Measurements from ENCODE around the gene EFEMP1.

The EFEMP1 gene

DNA sequence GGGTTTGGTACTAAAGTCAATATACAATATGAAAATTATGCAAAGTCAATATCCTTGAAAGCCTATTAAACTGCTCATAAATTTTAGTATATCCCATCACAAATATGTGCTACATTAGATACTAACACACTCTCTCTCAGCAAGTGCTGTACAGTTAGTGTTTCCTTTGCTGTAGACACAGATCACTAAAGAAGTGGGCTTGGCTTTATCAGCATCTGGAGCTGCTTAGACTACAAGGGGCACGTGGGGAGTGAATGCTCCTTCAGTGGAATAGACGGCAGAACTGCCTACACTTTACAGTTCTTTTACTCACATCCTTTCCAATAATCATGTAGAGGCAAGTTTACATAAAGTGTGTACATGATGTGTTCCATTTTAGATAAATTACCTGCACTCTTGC is 26.0 kb upstream of the EFEMP1 start:
- Histone ChIP-seq H3K4me1 (ENCODE audit: insufficient read depth, low read length) (no peaks in the 10 kb centered on the region), H3K9ac (ENCODE audit: low read depth, low read length) (no peak overlapping the region), H3K9me3 (ENCODE audit: control insufficient read depth, insufficient read depth, low read length) (no peaks in the 10 kb centered on the region), H3K36me3 (ENCODE audit: insufficient read depth, low read length) (no peaks in the 10 kb centered on the region)

DNA sequence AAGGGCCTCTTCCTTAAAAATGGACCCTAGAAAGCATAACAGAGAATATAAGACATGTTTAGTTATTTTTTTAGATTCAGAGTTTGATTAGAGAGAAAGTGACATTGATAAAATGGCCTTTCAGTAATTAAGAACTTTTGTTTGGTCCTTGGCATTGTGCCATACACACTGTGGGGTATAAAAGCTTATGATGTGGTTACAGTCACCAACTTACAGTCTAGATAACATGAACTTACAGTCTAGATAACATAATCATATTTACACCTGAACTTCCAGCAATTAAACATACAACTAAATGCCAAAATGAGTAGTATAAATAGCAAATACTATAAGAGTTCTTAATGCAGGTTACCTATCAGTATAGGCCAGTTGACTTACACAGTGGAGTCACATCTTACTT is 25.6 kb upstream of the EFEMP1 start:
- H3K9ac ChIP-seq (ENCODE audit: low read depth, low read length): no peak overlapping the region
- no peaks in the 10 kb centered on the region for H3K9me3 ChIP-seq (ENCODE audit: control insufficient read depth, insufficient read depth, low read length)
- no peaks in the 10 kb centered on the region for H3K36me3 ChIP-seq (ENCODE audit: insufficient read depth, low read length)
- H3K4me1 ChIP-seq (ENCODE audit: insufficient read depth, low read length): no peaks in the 10 kb centered on the region

DNA sequence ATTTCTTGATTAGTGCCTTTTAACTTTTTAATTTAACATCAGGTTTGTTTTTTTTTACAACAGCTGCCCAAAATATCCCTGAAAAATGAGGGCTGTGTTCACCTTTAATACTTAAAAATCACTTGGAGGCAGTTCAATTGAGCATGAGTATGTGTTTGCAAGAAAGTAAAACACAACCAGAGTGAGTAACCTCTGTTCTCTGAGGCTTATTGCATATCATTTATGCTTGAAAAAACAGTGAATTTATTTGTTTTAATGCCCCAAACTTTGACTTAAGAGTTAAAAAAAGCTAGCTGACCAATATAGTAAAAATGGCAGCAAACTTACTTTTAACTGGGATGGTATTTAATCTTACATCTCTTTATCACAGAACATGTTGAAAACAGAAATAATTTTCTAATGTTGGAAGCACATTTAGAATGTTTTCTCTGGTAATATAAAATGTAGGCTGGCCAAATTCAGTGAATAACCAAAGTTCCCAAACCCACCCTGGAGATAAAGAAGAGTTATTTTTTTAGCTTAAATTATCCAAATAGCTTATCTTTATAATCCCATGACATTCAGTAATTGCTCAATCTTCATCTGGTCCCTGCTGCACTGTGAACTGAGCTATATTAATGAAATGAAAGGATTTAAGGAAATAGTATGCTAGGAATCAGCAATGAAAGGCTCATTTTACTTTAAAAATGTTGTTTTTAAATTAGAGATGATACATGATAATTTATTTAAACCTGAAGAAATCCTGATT is 24.8 kb upstream of the EFEMP1 start:
- Histone ChIP-seq H3K9ac (ENCODE audit: low read depth, low read length) (no peak overlapping the region), H3K36me3 (ENCODE audit: insufficient read depth, low read length) (no peaks in the 10 kb centered on the region), H3K9me3 (ENCODE audit: control insufficient read depth, insufficient read depth, low read length) (no peaks in the 10 kb centered on the region), H3K4me1 (ENCODE audit: insufficient read depth, low read length) (no peaks in the 10 kb centered on the region)

DNA sequence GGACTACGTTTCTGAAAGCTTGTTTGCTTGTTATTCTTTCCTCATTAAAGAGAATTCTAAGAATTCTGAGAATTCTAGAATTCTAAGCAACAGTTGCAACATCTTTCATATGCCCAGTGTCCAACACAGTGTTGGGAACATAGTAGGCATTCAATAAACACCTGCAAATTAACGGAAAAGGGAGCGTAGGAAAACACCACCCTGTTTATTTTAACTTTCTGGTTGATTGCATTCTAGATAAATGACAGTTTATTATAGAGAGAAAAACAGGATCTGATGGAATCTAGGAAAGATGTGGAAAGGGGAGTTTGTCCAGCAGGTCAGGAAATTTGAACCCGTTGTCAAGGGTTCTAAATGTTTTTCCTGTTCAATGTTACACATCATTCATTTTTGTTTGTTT is 24.2 kb upstream of the EFEMP1 start:
- H3K36me3 ChIP-seq (ENCODE audit: insufficient read depth, low read length): no peaks in the 10 kb centered on the region
- H3K9ac ChIP-seq (ENCODE audit: low read depth, low read length): no peak overlapping the region
- H3K9me3 ChIP-seq (ENCODE audit: control insufficient read depth, insufficient read depth, low read length): no peaks in the 10 kb centered on the region
- no peaks in the 10 kb centered on the region for H3K4me1 ChIP-seq (ENCODE audit: insufficient read depth, low read length)

DNA sequence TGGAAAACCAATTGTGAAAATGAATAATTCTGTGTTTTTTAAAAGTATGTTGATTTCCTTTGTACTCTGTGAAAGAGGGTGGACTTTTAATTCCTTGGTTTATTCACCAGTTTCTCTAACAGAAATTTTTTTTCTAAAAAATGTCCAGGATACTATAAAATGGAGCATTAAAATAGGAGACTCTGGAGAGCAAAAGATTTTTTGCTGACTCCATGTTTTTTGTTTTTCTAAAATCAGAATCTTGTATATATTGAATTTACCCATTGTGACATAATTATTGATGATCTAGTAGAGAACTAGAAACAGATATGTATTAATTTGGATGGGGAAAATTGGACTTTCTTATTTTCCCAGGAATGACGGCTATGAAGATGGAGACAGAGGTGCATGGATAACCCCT is 23.2 kb upstream of the EFEMP1 start:
- no peaks in the 10 kb centered on the region for H3K9me3 ChIP-seq (ENCODE audit: control insufficient read depth, insufficient read depth, low read length)

DNA sequence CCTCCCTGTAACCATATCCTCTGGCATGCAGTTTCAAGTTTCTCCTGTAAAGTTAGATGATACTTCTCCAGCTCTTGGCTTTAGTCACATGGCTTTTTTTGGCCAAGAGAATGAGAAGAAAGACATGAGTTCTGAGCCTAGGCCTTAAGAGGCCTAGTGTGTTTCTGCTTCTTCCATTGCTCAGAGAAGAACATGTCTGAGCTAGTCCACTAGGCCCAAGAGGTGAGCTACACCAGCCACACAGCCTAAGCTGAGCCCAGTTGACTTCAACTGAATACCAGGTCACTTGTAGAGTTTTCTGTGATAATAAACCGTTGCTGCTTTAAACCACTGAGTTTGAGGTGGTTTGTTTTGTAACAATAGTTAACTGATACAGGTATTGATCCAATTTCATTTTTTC is 19.9 kb upstream of the EFEMP1 start:
- H3K9me3 ChIP-seq (ENCODE audit: control insufficient read depth, insufficient read depth, low read length): no peaks in the 10 kb centered on the region
- H3K9ac ChIP-seq (ENCODE audit: low read depth, low read length): no peak overlapping the region
- no peaks in the 10 kb centered on the region for H3K4me1 ChIP-seq (ENCODE audit: insufficient read depth, low read length)
- no peaks in the 10 kb centered on the region for H3K36me3 ChIP-seq (ENCODE audit: insufficient read depth, low read length)

More for the DNA sequence above, 23.2 kb upstream of the EFEMP1 start:
- no peaks in the 10 kb centered on the region for H3K36me3 ChIP-seq (ENCODE audit: insufficient read depth, low read length)
- H3K4me1 ChIP-seq (ENCODE audit: insufficient read depth, low read length): no peaks in the 10 kb centered on the region
- no peak overlapping the region for H3K9ac ChIP-seq (ENCODE audit: low read depth, low read length)

DNA sequence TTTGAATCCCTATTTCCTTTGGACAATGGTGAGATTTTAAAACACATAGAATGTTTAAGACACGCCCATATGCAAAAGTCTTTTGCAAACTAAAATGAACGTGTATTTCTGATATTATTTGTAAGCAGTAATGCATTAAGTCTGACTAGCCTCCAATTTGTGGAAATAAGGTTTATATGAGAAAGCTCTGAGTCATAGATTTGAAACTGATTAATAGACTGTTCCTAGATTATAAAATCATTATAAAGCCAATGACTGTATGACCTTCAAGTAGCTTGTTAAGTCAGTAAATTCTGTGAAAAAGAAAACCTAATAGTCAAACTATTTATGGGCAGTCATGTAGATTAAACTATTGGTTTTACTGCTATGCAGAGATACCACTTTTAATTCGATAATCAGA is 12.8 kb upstream of the EFEMP1 start:
- no peak overlapping the region for H3K9ac ChIP-seq (ENCODE audit: low read depth, low read length)
- no peaks in the 10 kb centered on the region for H3K36me3 ChIP-seq (ENCODE audit: insufficient read depth, low read length)
- no peaks in the 10 kb centered on the region for H3K4me1 ChIP-seq (ENCODE audit: insufficient read depth, low read length)
- no peaks in the 10 kb centered on the region for H3K9me3 ChIP-seq (ENCODE audit: control insufficient read depth, insufficient read depth, low read length)

DNA sequence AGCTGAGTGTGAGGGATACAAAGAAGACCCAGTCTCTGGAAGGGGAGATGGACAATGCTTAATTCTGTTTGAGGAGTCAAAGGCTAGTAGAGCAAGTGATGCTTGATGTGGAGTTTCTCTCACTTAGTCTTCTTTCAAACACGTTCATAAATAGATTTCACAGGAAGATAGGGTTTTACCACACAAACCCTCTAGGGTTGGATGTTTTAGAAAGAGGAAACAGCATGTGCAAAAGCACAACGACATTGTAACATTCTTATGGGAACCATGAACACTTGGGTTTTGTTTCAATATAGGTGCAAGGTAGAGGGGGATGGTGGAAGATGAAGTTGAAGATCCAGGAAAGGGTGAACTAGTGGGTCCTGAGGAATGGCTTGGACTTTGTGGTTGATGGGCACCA is 10.8 kb upstream of the EFEMP1 start:
- no peaks in the 10 kb centered on the region for H3K9me3 ChIP-seq (ENCODE audit: control insufficient read depth, insufficient read depth, low read length)
- H3K9ac ChIP-seq (ENCODE audit: low read depth, low read length): no peak overlapping the region
- no peaks in the 10 kb centered on the region for H3K36me3 ChIP-seq (ENCODE audit: insufficient read depth, low read length)
- H3K4me1 ChIP-seq (ENCODE audit: insufficient read depth, low read length): no peaks in the 10 kb centered on the region

DNA sequence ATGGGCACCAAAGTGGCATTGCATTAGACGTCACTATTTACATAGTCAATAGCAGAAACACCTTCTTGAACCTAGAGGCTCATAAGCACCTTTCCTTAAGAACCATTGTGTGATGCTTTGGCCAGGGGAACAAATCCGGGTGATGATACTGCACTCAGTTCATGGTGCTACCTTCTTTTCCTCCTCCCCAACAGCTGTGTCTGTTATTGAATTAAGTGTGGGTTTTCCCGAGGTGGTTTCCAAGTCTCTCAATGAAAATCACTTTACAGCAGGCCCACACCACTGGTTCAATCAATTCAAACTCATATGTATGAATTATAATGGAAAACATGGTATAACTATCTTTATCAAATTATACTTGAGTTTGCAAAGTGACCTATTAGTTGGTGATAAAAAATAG is 9.3 kb upstream of the EFEMP1 start:
- no peaks in the 10 kb centered on the region for H3K9me3 ChIP-seq (ENCODE audit: control insufficient read depth, insufficient read depth, low read length)
- H3K9ac ChIP-seq (ENCODE audit: low read depth, low read length): no peak overlapping the region
- no peaks in the 10 kb centered on the region for H3K4me1 ChIP-seq (ENCODE audit: insufficient read depth, low read length)
- no peaks in the 10 kb centered on the region for H3K36me3 ChIP-seq (ENCODE audit: insufficient read depth, low read length)

DNA sequence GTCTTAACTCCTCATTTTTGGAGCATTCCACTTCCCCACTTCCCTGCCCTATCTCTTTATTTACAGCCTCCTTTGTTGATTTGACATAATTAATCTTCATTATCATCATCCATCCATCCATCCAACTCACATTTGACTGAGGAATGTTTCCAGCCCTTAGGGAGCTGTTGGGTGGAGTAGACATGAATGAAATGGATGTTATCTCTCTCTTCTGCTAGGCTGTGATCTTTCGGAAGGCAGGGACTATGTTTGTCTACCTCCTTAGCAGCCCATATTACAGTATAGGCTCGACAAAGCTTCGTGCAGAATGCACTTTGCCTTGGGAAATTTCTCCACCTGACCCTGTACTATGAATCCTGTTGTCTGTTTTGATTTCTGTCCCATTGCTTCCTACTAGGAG is 7.7 kb upstream of the EFEMP1 start:
- Histone ChIP-seq H3K9me3 (ENCODE audit: control insufficient read depth, insufficient read depth, low read length) (no peaks in the 10 kb centered on the region), H3K4me1 (ENCODE audit: insufficient read depth, low read length) (no peaks in the 10 kb centered on the region), H3K9ac (ENCODE audit: low read depth, low read length) (no peak overlapping the region), H3K36me3 (ENCODE audit: insufficient read depth, low read length) (no peaks in the 10 kb centered on the region)

DNA sequence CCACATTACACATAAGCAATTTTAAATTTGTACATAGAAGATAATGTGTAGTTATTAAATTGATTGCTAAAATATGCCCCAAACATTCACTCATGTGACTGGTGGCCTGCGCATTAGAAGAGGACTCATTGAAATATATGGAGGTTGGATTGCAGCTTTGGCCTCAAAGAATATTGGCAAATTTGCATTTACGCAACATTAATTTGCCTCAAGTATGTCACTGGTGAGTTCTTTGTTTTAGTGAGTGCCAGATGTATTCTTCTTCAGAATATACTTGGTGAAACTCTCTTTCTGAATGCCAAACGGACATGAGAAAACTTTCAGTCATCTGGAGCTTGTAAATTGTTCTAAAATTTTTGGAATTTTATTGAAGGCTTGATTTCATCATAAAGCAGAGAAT is 5.9 kb upstream of the EFEMP1 start:
- Histone ChIP-seq H3K9ac (ENCODE audit: low read depth, low read length) (no peak overlapping the region), H3K9me3 (ENCODE audit: control insufficient read depth, insufficient read depth, low read length) (no peaks in the 10 kb centered on the region), H3K36me3 (ENCODE audit: insufficient read depth, low read length) (no peaks in the 10 kb centered on the region), H3K4me1 (ENCODE audit: insufficient read depth, low read length) (no peaks in the 10 kb centered on the region)

DNA sequence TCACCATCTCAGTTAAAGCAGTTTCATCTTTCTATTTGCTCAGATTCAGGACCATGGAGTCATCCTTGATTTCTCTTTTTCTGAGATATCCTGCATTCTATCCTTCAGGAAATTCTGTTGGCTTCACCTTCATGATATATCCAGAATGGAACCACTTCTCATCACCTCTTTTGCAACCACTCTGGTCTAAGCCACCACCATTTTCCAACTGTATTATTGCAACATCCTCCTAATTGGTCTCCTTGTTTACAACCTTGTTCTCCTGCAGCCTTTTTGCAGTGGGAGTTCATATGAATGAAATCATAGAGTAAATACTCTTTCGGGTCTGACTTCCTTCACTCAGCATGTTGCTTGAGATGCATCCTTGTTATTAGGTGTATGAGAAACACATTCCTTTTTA is 3.4 kb upstream of the EFEMP1 start:
- H3K9ac ChIP-seq (ENCODE audit: low read depth, low read length): no peak overlapping the region
- H3K36me3 ChIP-seq (ENCODE audit: insufficient read depth, low read length): no peaks in the 10 kb centered on the region

DNA sequence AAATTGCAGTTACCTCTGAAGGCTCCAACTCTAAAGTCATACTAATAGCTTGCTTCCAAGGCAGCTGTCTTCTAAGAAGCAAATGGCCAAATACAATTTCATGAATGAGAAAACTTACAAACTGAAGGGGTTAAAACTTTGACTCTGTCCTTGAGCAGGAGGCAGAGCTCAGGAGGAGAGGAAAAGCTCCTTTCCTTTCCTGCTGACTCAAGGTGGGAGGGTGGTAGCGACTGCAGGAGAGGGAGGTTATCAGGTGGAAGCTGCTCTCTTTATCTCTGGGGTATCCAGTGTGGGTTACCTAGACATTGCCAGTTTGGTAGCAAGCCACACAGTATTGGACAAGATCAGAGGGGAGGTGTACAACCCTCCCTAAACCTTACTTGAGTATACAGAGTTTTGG is 2.7 kb upstream of the EFEMP1 start:
- no peaks in the 10 kb centered on the region; the same call in 1 of the 2 replicates for H3K4me1 ChIP-seq (ENCODE audit: insufficient read depth, low read length)
- no peaks in the 10 kb centered on the region for H3K9me3 ChIP-seq (ENCODE audit: control insufficient read depth, insufficient read depth, low read length)
- no peaks in the 10 kb centered on the region for H3K36me3 ChIP-seq (ENCODE audit: insufficient read depth, low read length)
- H3K9ac ChIP-seq (ENCODE audit: low read depth, low read length): no peak overlapping the region

More for the DNA sequence above, 3.4 kb upstream of the EFEMP1 start:
- H3K4me1 ChIP-seq (ENCODE audit: insufficient read depth, low read length): no peaks in the 10 kb centered on the region; the same call in 1 of the 2 replicates
- H3K9me3 ChIP-seq (ENCODE audit: control insufficient read depth, insufficient read depth, low read length): no peaks in the 10 kb centered on the region

DNA sequence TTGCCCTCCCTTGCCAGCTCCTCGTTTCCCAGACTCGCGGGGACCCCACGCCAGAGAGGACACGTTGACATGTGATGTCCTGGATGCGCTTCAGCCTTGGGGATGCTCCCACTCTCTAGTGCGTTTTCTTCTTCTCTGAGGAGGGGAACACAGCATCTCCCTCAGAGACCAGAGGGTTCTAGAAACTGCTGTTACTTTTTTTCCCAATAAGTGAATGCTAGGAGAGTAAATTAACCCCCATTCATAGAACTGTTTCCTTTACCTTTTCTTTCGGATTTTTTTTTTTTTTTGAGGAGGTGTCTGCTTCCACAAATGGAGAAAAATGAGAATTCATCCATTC is 370 bp upstream of the EFEMP1 start:
- Histone ChIP-seq H3K9ac (ENCODE audit: low read depth, low read length) (peak overlapping the region; percentile 77; the same call in 1 of the 2 replicates), H3K9me3 (ENCODE audit: control insufficient read depth, insufficient read depth, low read length) (no peaks in the 10 kb centered on the region), H3K4me1 (ENCODE audit: insufficient read depth, low read length) (no peaks in the 10 kb centered on the region; the same call in 1 of the 2 replicates), H3K36me3 (ENCODE audit: insufficient read depth, low read length) (no peaks in the 10 kb centered on the region)

DNA sequence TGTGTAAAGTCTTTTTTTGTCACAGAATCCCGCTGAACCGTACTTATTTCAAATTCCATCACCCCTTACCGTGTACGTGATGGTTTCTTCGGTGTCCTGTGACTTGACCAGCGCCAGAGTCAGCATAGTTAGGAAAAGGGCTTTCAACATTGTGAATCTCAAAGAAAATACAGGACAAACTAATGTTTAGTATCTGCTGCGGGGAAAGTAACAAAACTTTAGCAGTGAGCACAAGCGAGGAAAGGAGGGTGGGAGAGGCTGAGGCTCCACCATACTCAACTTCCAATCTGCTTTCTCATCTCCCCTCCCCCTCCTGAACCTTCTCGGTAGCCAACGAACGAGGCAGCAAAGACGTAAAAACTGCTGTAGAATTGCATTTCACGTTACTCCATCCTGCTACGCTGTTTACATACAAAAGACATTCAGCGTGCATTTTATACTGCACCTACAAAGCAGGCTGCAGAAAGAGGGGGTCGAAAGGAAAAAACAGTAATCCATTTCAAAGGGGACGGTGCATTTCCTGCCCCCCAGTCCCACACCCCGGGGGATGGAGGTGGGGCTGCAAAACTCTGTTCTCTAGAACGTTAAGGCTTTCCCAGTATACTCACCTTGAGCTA is 1.2 kb downstream of the EFEMP1 start:
- no peaks in the 10 kb centered on the region for H3K36me3 ChIP-seq (ENCODE audit: insufficient read depth, low read length)
- peak overlapping the region; percentile 77 for H3K9ac ChIP-seq (ENCODE audit: low read depth, low read length)
- H3K4me1 ChIP-seq (ENCODE audit: insufficient read depth, low read length): no peaks in the 10 kb centered on the region; the same call in 1 of the 2 replicates
- no peaks in the 10 kb centered on the region for H3K9me3 ChIP-seq (ENCODE audit: control insufficient read depth, insufficient read depth, low read length)

Data from ES-I3 (cell line).